Measurements from ENCODE around the gene RAB30.
A peak's percentile ranks its signal among the peaks of the same experiment; 100 is the strongest.

The RAB30 gene

GRCh38 chr11:82936261-82936660, 135.4 kb downstream of the RAB30 start:
- no peak for DNase-seq

GRCh38 chr11:82932564-82932963, 139.1 kb downstream of the RAB30 start:
- no peak for DNase-seq

GRCh38 chr11:82930734-82931133, 141.0 kb downstream of the RAB30 start:
- no peak for DNase-seq

- DNase-seq = no peak
Measured at GRCh38 chr11:82930229-82930628, 141.5 kb downstream of the RAB30 start.

- no peak for DNase-seq
Measured at GRCh38 chr11:82929121-82929520, 142.6 kb downstream of the RAB30 start.

GRCh38 chr11:82927264-82927880, 144.3 kb downstream of the RAB30 start:
- peak; percentile 56 for DNase-seq

- no peak for DNase-seq
Measured at GRCh38 chr11:82924522-82925224, 147.0 kb downstream of the RAB30 start.
